ENCODE results near the gene BRIP1. TPM values are rescaled to one million over a fixed set of nuclear protein-coding genes. Genes with fewer than 3 reads are reported as not detected.

Gene BRIP1
- total RNA-seq, 1 donor from 2014 or later = 5.2 TPM

GRCh38 chr17:61806081-61806828 lies 57.1 kb downstream of the BRIP1 start:
- DNase-seq (ENCODE audit: low spot score) = no peak
- H3K27me3 Mint-ChIP-seq (ENCODE audit: unreplicated experiment) = no peaks in the 10 kb centered on the region
- H3K36me3 Mint-ChIP-seq (ENCODE audit: low read depth, unreplicated experiment) = no peaks in the 10 kb centered on the region
- no peak overlapping the region for H3K4me3 Mint-ChIP-seq (ENCODE audit: unreplicated experiment)
- H3K27ac Mint-ChIP-seq (ENCODE audit: unreplicated experiment) = no peak overlapping the region
- no peaks in the 10 kb centered on the region for H3K9me3 Mint-ChIP-seq (ENCODE audit: unreplicated experiment)
- no peaks in the 10 kb centered on the region for H3K4me1 Mint-ChIP-seq (ENCODE audit: unreplicated experiment)
- no peak for TF ChIP-seq CTCF (IDR thresholded peaks at IDR 0.05; ENCODE audit: unreplicated experiment)

- no peaks in the 10 kb centered on the region for H3K4me1 Mint-ChIP-seq (ENCODE audit: unreplicated experiment)
- H3K27ac Mint-ChIP-seq (ENCODE audit: unreplicated experiment) = no peak overlapping the region
- no peaks in the 10 kb centered on the region for H3K9me3 Mint-ChIP-seq (ENCODE audit: unreplicated experiment)
- TF ChIP-seq CTCF (IDR thresholded peaks at IDR 0.05; ENCODE audit: unreplicated experiment) = no peak
- no peaks in the 10 kb centered on the region for H3K36me3 Mint-ChIP-seq (ENCODE audit: low read depth, unreplicated experiment)
- no peaks in the 10 kb centered on the region for H3K27me3 Mint-ChIP-seq (ENCODE audit: unreplicated experiment)
- no peak overlapping the region for H3K4me3 Mint-ChIP-seq (ENCODE audit: unreplicated experiment)
- no peak for DNase-seq (ENCODE audit: low spot score)
Observed at GRCh38 chr17:61805399-61805798, 57.9 kb downstream of the BRIP1 start.

GRCh38 chr17:61803796-61804195 lies 59.5 kb downstream of the BRIP1 start:
- no peak for TF ChIP-seq CTCF (IDR thresholded peaks at IDR 0.05; ENCODE audit: unreplicated experiment)
- no peak overlapping the region for H3K4me3 Mint-ChIP-seq (ENCODE audit: unreplicated experiment)
- no peak for DNase-seq (ENCODE audit: low spot score)
- H3K27me3 Mint-ChIP-seq (ENCODE audit: unreplicated experiment) = no peaks in the 10 kb centered on the region
- H3K36me3 Mint-ChIP-seq (ENCODE audit: low read depth, unreplicated experiment) = no peaks in the 10 kb centered on the region
- H3K27ac Mint-ChIP-seq (ENCODE audit: unreplicated experiment) = no peak overlapping the region
- H3K9me3 Mint-ChIP-seq (ENCODE audit: unreplicated experiment) = no peaks in the 10 kb centered on the region
- no peaks in the 10 kb centered on the region for H3K4me1 Mint-ChIP-seq (ENCODE audit: unreplicated experiment)

GRCh38 chr17:61803216-61803615 lies 60.1 kb downstream of the BRIP1 start:
- DNase-seq (ENCODE audit: low spot score) = no peak
- Mint-ChIP-seq H3K27me3 (ENCODE audit: unreplicated experiment) (no peaks in the 10 kb centered on the region), H3K27ac (ENCODE audit: unreplicated experiment) (no peak overlapping the region), H3K4me3 (ENCODE audit: unreplicated experiment) (no peak overlapping the region), H3K36me3 (ENCODE audit: low read depth, unreplicated experiment) (no peaks in the 10 kb centered on the region), H3K4me1 (ENCODE audit: unreplicated experiment) (no peaks in the 10 kb centered on the region), H3K9me3 (ENCODE audit: unreplicated experiment) (no peaks in the 10 kb centered on the region)
- TF ChIP-seq CTCF (IDR thresholded peaks at IDR 0.05; ENCODE audit: unreplicated experiment) = no peak

- DNase-seq (ENCODE audit: low spot score) = no peak
- Mint-ChIP-seq H3K9me3 (ENCODE audit: unreplicated experiment) (no peaks in the 10 kb centered on the region), H3K36me3 (ENCODE audit: low read depth, unreplicated experiment) (no peaks in the 10 kb centered on the region), H3K27me3 (ENCODE audit: unreplicated experiment) (no peaks in the 10 kb centered on the region), H3K27ac (ENCODE audit: unreplicated experiment) (no peak overlapping the region), H3K4me1 (ENCODE audit: unreplicated experiment) (no peaks in the 10 kb centered on the region), H3K4me3 (ENCODE audit: unreplicated experiment) (no peak overlapping the region)
- TF ChIP-seq CTCF (IDR thresholded peaks at IDR 0.05; ENCODE audit: unreplicated experiment) = no peak
Observed at GRCh38 chr17:61799812-61800484, 63.4 kb downstream of the BRIP1 start.

Measured in endothelial cell (in vitro differentiated cells).